GM21528 (cell line): Measurements from ENCODE around the gene TPGS2.
"Not testable (repeated sequence)": the region's sequence is repeated elsewhere in the genome, so short reads cannot be mapped to it uniquely, and the experiment has no call there.

ENCODE experiments used
- ATAC-seq: cut with Tn5 transposase; IDR thresholded peaks from one replicate; pipeline ENCODE4 v1.9.1; 2021; ENCODE audit warnings: mild to moderate bottlenecking, moderate library complexity; ENCODE audit not compliant: unreplicated experiment, low FRiP score

The TPGS2 gene, protein sequence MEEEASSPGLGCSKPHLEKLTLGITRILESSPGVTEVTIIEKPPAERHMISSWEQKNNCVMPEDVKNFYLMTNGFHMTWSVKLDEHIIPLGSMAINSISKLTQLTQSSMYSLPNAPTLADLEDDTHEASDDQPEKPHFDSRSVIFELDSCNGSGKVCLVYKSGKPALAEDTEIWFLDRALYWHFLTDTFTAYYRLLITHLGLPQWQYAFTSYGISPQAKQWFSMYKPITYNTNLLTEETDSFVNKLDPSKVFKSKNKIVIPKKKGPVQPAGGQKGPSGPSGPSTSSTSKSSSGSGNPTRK

DNA sequence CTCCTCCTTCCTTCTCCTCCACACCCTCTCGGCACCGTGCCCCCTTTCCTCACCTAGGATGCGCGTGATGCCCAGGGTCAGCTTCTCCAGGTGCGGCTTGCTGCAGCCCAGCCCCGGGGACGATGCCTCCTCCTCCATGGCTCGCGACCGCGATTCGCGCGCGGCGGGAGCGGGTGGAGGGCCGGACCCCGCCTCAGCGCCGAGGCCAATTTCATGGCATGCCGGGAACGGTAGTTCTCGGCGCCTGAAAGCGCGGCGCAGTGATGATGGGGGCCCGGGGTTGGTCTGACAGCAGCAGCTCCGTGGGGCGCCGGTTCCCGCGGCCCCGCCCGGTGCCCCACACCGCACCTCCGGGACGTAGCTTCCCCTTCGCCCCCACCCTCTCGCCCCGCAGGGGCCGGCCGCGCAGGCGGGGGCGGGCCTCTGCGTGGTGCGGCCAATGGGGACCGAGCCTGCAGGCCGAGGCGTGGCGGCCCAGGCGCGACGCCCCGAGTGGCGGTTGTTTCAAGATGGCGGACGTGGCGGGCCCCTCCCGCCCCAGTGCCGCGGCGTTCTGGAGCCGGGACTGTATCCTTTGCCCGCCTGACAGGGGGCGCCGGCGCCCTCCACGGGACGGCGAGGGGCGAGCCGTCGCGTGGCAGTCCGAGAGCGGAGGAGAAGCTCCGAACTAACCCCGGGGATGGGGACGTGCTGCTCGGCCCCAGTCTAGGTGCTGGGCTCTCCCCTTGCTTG is at the start of gene TPGS2, which contains the start of gene KIAA1328:
TPGS2 (minus strand) TSS at position 373 of the 732 bp plus-strand sequence; CDS start at position 138, 235 bp downstream.
KIAA1328 (plus strand) TSS at position 498 of the 732 bp plus-strand sequence; CDS start at position 510, 12 bp downstream.
- ATAC-seq = peak; percentile 96

DNA sequence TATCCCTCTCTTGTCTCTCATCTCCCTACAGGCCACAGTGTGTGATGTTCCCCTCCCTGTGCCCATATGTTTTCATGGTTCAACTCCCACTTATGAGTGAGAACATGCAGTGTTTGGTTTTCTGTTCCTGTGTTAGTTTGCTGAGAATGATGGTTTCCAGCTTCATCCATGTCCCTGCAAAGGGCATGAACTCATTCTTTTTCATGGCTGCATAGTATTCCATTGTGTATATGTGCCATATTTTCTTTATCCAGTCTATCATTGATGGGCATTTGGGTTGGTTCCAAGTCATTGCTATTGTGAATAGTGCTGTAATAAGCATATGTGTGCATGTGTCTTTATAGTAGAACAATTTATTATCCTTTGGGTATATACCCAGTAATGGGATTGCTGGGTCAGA is 45.0 kb upstream of the TPGS2 start:
- ATAC-seq = not testable (repeated sequence)

GRCh38 chr18:36872329-36872728 is 43.5 kb upstream of the TPGS2 start:
- ATAC-seq = no peak

GRCh38 chr18:36871801-36872200 is 43.0 kb upstream of the TPGS2 start:
- no peak for ATAC-seq

DNA sequence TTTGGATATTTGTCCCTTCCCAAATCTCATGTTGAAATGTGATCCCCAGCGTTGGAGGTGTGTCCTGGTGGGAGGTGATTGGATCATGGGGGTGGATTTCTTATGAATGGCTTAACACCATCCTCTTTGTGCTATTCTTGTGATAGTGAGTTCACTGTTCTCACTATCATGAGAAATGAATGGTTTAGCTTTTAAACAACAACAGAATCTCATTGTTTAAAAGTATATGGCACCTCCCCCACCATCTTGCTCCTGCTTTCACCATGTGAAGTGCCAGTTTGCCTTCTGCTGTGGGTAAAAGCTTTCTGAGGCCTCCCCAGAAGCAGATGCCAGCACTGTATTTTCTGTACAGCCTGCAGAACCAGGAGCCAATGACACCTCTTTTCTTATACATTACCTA is 38.3 kb upstream of the TPGS2 start:
- ATAC-seq = no peak

- no peak for ATAC-seq
Observed at GRCh38 chr18:36862182-36862581, 33.4 kb upstream of the TPGS2 start.

DNA sequence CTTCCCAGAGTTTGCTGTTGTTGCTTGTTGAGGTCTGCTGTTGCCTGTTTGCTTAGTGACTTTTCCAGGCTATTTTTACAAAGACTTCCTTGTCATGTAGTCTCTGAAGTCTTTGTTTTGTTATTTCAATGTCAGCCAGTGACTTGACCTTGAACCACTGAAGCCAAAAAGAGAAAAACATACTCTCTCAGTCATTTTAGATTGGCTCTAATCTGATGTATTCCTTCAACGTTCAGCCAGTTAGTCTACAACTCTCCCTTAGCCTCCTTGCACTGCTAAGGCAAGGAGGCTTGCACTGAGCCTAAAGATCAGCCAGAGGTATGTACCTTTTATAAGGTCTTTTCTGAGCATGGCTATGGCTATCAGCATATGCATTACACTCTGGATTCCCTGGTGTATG is 28.0 kb upstream of the TPGS2 start:
- no peak for ATAC-seq

DNA sequence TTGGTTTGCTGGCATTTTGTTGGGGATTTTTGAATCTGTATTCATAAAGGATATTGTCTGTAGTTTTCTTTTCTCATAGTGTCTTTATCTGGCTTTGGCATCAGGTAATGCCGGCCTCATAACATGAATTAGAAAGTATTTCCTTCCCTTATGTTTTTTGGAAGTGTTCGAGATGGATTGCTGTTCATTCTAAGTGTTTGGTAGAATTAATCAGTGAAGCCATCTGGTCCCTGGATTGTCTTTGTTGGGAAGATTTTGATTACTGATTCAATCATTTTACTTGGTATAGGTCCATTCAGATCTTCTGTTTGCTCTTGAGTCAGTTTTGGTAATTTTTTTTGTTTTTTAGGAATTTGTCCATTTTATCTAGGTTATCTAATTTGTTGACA is 22.4 kb upstream of the TPGS2 start:
- ATAC-seq = no peak

- ATAC-seq = no peak
Observed at GRCh38 chr18:36850527-36851201, 21.9 kb upstream of the TPGS2 start.

DNA sequence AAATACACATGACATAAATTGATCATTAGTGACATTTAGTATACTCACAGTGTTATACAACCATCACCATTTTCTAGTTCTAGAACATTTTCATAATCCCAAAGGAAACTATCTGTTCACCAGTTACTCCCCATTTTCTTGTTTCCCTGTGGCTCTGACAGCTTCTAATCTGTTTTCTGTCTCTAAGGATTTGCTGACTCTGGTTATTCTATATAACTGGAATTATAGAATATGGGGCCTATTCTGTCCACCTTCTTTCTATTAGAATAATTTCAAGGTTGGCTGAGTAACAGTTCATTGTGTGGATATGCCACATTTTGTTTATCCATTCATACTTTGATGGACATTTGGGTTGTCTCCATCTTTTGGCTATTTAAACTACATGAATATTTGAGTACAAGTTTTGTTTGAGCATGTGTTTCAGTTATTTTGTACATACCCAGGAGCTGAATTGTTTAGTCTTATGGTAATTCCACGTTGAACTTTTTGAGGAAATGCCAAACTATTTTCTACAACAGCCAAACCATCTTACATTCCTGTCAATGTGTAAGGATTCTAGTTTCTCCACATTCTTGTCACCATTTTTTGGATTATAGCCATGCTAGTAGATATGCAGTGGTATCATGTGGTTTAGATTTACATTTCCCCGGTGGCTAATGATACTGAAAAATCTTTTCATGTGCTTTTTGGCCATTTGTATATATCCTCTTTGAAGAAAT is 20.6 kb upstream of the TPGS2 start:
- ATAC-seq = no peak

DNA sequence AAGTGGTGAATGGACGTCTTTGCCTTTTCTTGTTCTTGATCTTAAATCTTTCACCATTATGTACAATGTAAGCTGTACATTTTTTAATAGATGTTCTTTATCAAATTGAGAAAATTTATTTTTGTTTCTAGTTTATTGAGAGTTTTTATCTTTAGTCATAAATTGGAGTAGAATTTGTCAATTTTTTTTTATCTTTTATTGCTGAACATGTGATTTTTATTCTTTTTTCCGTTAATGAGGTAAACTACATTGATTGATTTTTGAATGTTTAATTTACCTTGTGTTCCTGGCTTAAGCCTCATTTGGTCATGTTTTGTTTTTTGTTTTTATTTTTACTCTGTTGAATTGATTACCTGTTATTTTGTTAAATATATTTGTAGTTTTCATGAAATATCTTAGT is 19.8 kb upstream of the TPGS2 start:
- no peak for ATAC-seq

DNA sequence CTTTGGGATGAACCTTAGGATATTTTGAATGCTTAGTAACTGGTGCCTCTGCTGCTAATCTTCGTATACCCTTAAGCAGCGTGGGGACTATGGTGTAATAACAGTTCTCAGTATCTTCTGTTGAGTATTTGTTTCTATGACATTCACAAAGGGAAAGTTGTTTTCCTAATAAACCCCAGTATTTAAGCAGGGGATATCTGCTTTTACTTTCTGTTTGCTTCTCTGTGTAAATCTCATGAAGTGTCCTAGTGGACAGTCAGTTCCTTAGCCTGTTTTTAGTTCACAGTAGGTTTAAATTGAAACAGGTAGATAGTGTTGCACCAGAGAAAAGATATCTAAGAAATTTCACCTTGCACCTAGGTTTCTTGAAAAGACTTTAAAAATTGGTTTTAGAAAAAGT is 15.0 kb upstream of the TPGS2 start:
- ATAC-seq = no peak

DNA sequence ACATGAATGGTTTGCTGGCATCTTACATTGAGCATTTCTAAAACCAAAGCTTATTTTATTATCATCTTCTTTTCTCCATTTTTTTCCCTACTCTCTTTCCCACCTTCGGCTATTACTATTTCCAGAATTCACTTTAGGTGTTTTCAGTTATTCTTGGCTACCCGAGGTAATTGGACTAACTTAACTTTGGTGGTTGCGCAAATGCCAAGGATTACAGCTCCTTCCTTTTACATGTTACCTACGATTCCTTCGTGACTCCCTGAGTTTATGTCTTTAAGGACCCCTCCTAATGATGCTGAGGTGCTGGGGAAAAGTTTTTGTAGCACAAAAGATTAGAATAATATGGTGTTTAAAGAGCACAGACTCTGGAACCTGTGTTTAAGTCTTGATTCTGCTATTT is 14.4 kb upstream of the TPGS2 start:
- no peak for ATAC-seq

- no peak for ATAC-seq
Observed at GRCh38 chr18:36839835-36840234, 11.0 kb upstream of the TPGS2 start.

GRCh38 chr18:36835927-36836326 is 7.1 kb upstream of the TPGS2 start:
- ATAC-seq = no peak

GRCh38 chr18:36833120-36833519 is 4.3 kb upstream of the TPGS2 start:
- ATAC-seq = no peak

DNA sequence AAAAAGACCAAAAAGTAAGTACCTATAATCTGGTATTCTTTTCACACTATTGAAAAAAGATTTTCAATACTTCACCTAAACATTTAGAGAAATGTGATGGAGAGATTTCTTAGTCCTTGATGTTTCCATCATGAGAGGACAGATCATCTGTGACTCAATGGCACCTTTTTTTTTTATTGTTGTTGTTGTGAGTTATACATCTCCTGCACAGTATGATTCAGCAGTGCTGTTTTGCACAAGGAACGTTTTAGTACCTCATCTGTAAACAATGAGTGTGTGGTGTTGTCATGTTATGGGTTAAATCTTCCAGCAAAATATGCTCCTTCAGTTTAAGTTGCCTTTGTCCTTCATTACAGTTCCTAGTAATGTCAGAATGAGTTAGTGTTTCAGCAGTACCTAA is 2.3 kb upstream of the TPGS2 start:
- ATAC-seq = no peak

DNA sequence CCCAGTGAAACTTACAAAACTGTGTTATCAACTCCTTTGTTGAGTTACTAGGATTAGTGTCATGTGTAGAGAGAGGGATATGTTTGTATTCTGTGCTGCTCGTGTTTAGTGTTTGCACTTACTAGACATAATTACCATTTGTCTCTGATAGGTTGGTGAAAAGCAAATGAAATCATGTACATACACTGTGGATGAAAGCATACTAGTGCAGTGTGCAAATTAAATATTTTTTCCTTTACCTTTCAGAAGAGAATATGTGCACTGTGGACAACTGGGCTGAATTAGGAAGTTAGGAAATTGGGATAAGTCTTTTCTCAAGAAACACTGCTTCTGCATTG is 1.3 kb upstream of the TPGS2 start:
- no peak for ATAC-seq

GRCh38 chr18:36829362-36830157 is 758 bp upstream of the TPGS2 start:
- ATAC-seq = no peak

- ATAC-seq = no peak
Observed at GRCh38 chr18:36828157-36828629, 609 bp downstream of the TPGS2 start.
